ENCODE results near the gene UBAP1.
"Not testable (repeated sequence)": the region's sequence is repeated elsewhere in the genome, so short reads cannot be mapped to it uniquely, and the experiment has no call there.

UBAP1 gene

GRCh38 chr9:34226144-34226760 lies 47.4 kb downstream of the UBAP1 start:
- not testable (repeated sequence) for DNase-seq

- no peak for DNase-seq
Observed at GRCh38 chr9:34227445-34227844, 48.6 kb downstream of the UBAP1 start.

- no peak for DNase-seq
Observed at GRCh38 chr9:34230556-34230955, 51.7 kb downstream of the UBAP1 start.

- DNase-seq: no peak
Observed at GRCh38 chr9:34232201-34232600, 53.4 kb downstream of the UBAP1 start.

GRCh38 chr9:34233672-34234071 lies 54.8 kb downstream of the UBAP1 start:
- DNase-seq: no peak

- no peak for DNase-seq
Observed at GRCh38 chr9:34237836-34238235, 59.0 kb downstream of the UBAP1 start.

- DNase-seq: no peak
Observed at GRCh38 chr9:34240006-34240405, 61.2 kb downstream of the UBAP1 start.

- DNase-seq: no peak
Observed at GRCh38 chr9:34242830-34243229, 64.0 kb downstream of the UBAP1 start.

GRCh38 chr9:34245212-34245611 lies 66.4 kb downstream of the UBAP1 start:
- not testable (repeated sequence) for DNase-seq

- no peak for DNase-seq
Observed at GRCh38 chr9:34246453-34246852, 67.6 kb downstream of the UBAP1 start.

GRCh38 chr9:34247782-34248181 lies 68.9 kb downstream of the UBAP1 start:
- DNase-seq: not testable (repeated sequence)

- DNase-seq: no peak
Observed at GRCh38 chr9:34249274-34249673, 70.4 kb downstream of the UBAP1 start.

GRCh38 chr9:34250721-34251120 lies 71.9 kb downstream of the UBAP1 start:
- no peak for DNase-seq

- DNase-seq: no peak
Observed at GRCh38 chr9:34252016-34252415, 73.2 kb downstream of the UBAP1 start.

GRCh38 chr9:34252670-34253459 lies 74.0 kb downstream of the UBAP1 start:
- DNase-seq: peak; percentile 62

- no peak for DNase-seq
Observed at GRCh38 chr9:34253460-34253837, 74.6 kb downstream of the UBAP1 start.

- DNase-seq: peak; percentile 43
Observed at GRCh38 chr9:34254141-34254913, 75.5 kb downstream of the UBAP1 start.

- DNase-seq: no peak
Observed at GRCh38 chr9:34254966-34255825, 76.4 kb downstream of the UBAP1 start.

- no peak for DNase-seq
Observed at GRCh38 chr9:34256104-34256503, 77.3 kb downstream of the UBAP1 start.

- DNase-seq: no peak
Observed at GRCh38 chr9:34256987-34257585, 78.2 kb downstream of the UBAP1 start.

GRCh38 chr9:34259315-34259714 lies 80.5 kb downstream of the UBAP1 start:
- no peak for DNase-seq

- DNase-seq: no peak
Observed at GRCh38 chr9:34262971-34263370, 84.1 kb downstream of the UBAP1 start.

Measured in left hindlimb (tissue), 1 donor.